A549 (cell line): ENCODE results near the gene MYO1H. TPM values are rescaled to one million over a fixed set of nuclear protein-coding genes. Genes with fewer than 3 reads are reported as not detected.
A peak's percentile ranks its signal among the peaks of the same experiment; 100 is the strongest.

Experiments used
- ATAC-seq, 2 experiments: fragments of 200-7000 bp in 1 of 2; fragments of >200 bp in 1 of 2; cut with Nextera tagmentation in 1 of 2; cut with Tn5 transposase in 1 of 2; 3 replicates each; pipeline versions ENCODE4 v1.8.0 to v1.9.1; 2018 to 2020; ENCODE audit warnings: mild to moderate bottlenecking in 1 of 2, moderate library complexity in 1 of 2
- CTCF ChIA-PET: fragments of 300-600 bp; sonication (Branson Sonifier 250); formaldehyde crosslinking; extraction: SDS; loops from one replicate; lab custom pipeline; 2021; ENCODE audit warnings: antibody characterized with exemption, inconsistent platforms; lab: Yijun Ruan, JAX
- POLR2A ChIA-PET: fragments of 350-600 bp; formaldehyde crosslinking; extraction: SDS; loops from one replicate; lab custom pipeline; 2021; ENCODE audit warnings: antibody characterized with exemption, inconsistent platforms; lab: Yijun Ruan, JAX
- DNase-seq, 2 experiments: peaks; one replicate each; pipeline versions ENCODE4 v3.0.0 to v3.0.0-alpha.2; 2011 to 2016; ENCODE audit warnings: low read depth in 1 of 2, low spot score in 1 of 2
- FAIRE-seq: peaks from 2 replicates; lab custom pipeline; 2011; peaks lifted over from hg19 to GRCh38; lab: Jason Lieb, UNC
- H3K27ac ChIP-seq, 2 experiments: fragments of >200 bp; sonication (Bioruptor Twin); formaldehyde crosslinking; 3 replicates each; pipeline ENCODE4 v1.5.1; 2016 to 2017
- H3K4me1 ChIP-seq: fragments of >200 bp; sonication (Bioruptor Twin); formaldehyde crosslinking; 3 replicates; pipeline ENCODE4 v1.6.1; 2016
- H3K4me2 ChIP-seq: fragments of >200 bp; sonication (Bioruptor Twin); formaldehyde crosslinking; 3 replicates; pipeline ENCODE4 v1.6.1; 2016
- H3K4me3 ChIP-seq: fragments of >200 bp; sonication (Bioruptor Twin); formaldehyde crosslinking; 3 replicates; pipeline ENCODE4 v1.5.1; 2016
- H3K9me3 ChIP-seq: fragments of >200 bp; sonication (Bioruptor Twin); formaldehyde crosslinking; 3 replicates; pipeline ENCODE4 v1.6.1; 2016
- CEBPB ChIP-seq, 2 experiments: fragments of >200 bp in 1 of 2; sonication (Bioruptor Twin) in 1 of 2; formaldehyde crosslinking in 1 of 2; IDR thresholded peaks; 2 replicates each; pipeline ENCODE4 v1.6.1; 2012 to 2016
- EHMT2 ChIP-seq: fragments of 200-600 bp; sonication (generic); IDR thresholded peaks from 2 replicates; pipeline ENCODE4 v1.6.1; 2016; ENCODE audit warnings: antibody characterized with exemption, low read depth, mild to moderate bottlenecking, moderate library complexity
- EP300 ChIP-seq, 2 experiments: fragments of >200 bp; sonication (Bioruptor Twin); formaldehyde crosslinking; IDR thresholded peaks; 2 replicates in 1 of 2; 3 replicates in 1 of 2; pipeline ENCODE4 v1.6.1; 2016 to 2017
- ESRRA ChIP-seq: fragments of 150-350 bp; IDR thresholded peaks from 2 replicates; pipeline ENCODE4 v1.6.1; 2014; ENCODE audit warnings: mild to moderate bottlenecking, low read length, borderline replicate concordance
- HDAC2 ChIP-seq: fragments of 200-600 bp; sonication (generic); IDR thresholded peaks from 2 replicates; pipeline ENCODE4 v1.6.1; 2016
- HOXB5 ChIP-seq: fragments of 250-450 bp; sonication (Bioruptor Pico); IDR thresholded peaks from 2 replicates; pipeline ENCODE4 v1.5.0; 2020; ENCODE audit warnings: mild to moderate bottlenecking, moderate library complexity
- KDM1A ChIP-seq: fragments of 200-600 bp; sonication (generic); IDR thresholded peaks from 2 replicates; pipeline ENCODE4 v1.6.1; 2016; ENCODE audit warnings: low read depth, mild to moderate bottlenecking
- MAFK ChIP-seq: fragments of 450-650 bp; IDR thresholded peaks from 2 replicates; pipeline ENCODE4 v1.6.1; 2014; ENCODE audit not compliant: partially characterized antibody
- MAZ ChIP-seq: fragments of 150-350 bp; IDR thresholded peaks from 2 replicates; pipeline ENCODE4 v1.6.1; 2014; ENCODE audit warnings: antibody characterized with exemption, low read depth, low read length, borderline replicate concordance
- MYC ChIP-seq: IDR thresholded peaks from 2 replicates; pipeline ENCODE4 v1.6.1; 2012; ENCODE audit warnings: mild to moderate bottlenecking, inconsistent platforms, low read length, improper control_type of control experiment, borderline replicate concordance
- NFE2L2 ChIP-seq: fragments of 150-350 bp; conservative IDR thresholded peaks from 2 replicates; pipeline ENCODE4 v1.6.1; 2014; ENCODE audit warnings: low read length
- NR3C1 ChIP-seq: fragments of >200 bp; sonication (Bioruptor Twin); formaldehyde crosslinking; IDR thresholded peaks from 3 replicates; pipeline ENCODE4 v1.6.1; 2017
- PHF8 ChIP-seq: fragments of 200-600 bp; sonication (generic); IDR thresholded peaks from 2 replicates; pipeline ENCODE4 v1.6.1; 2016; ENCODE audit warnings: low read depth, mild to moderate bottlenecking, antibody characterized with exemption, moderate library complexity, borderline replicate concordance
- POLR2A ChIP-seq: IDR thresholded peaks from 2 replicates; pipeline ENCODE4 v1.6.1; 2012; ENCODE audit warnings: mild to moderate bottlenecking, low read length
- RAD21 ChIP-seq, 2 experiments: fragments of >200 bp in 1 of 2; sonication (Bioruptor Twin) in 1 of 2; formaldehyde crosslinking in 1 of 2; IDR thresholded peaks in 1 of 2; conservative IDR thresholded peaks in 1 of 2; 2 replicates in 1 of 2; 3 replicates in 1 of 2; pipeline ENCODE4 v1.6.1; 2012 to 2018; ENCODE audit warnings: inconsistent platforms in 1 of 2
- RARB ChIP-seq: fragments of 250-450 bp; sonication (Bioruptor Pico); IDR thresholded peaks from 2 replicates; pipeline ENCODE4 v1.8.0; 2021; ENCODE audit warnings: mild to moderate bottlenecking, moderate library complexity
- SMC3 ChIP-seq: fragments of >200 bp; sonication (Bioruptor Twin); formaldehyde crosslinking; IDR thresholded peaks from 3 replicates; pipeline ENCODE4 v1.6.1; 2018; ENCODE audit warnings: inconsistent platforms
- WGBS: methylation state at CpG from one replicate; pipeline ENCODE4 v1.1.6; 2017; ENCODE audit errors: missing lambda C conversion rate; 5-methylcytosine and 5-hydroxymethylcytosine counted together
- polyA plus RNA-seq, 4 experiments: library from polyadenylated mRNA; depleted of rRNA in 3 of 4; stranded (reverse); fragments of >200 nt; fragmentation: RNase III in 1 of 4; extraction: RNeasy Plus Mini Kit Qiagen cat#74134 plus additional on column Dnase treatment in 1 of 4; gene quantifications; 2 replicates in 3 of 4; 3 replicates in 1 of 4; pipeline ENCODE4 v1.2.3, GENCODE V29; 2011 to 2017
- TF ChIP-seq, protein P1 (sequence below): fragments of 450-650 bp; IDR thresholded peaks from 2 replicates; pipeline ENCODE4 v1.6.1; 2014; ENCODE audit warnings: antibody characterized with exemption
- TF ChIP-seq, protein P2 (sequence below): IDR thresholded peaks from 2 replicates; pipeline ENCODE4 v1.6.1; 2012
- TF ChIP-seq, protein P3 (sequence below): fragments of 250-450 bp; sonication (Bioruptor Pico); IDR thresholded peaks from 2 replicates; pipeline ENCODE4 v1.5.0; 2021; ENCODE audit warnings: mild to moderate bottlenecking, moderate library complexity, borderline replicate concordance
- TF ChIP-seq, protein P4 (sequence below): IDR thresholded peaks from 2 replicates; pipeline ENCODE4 v1.6.1; 2012; ENCODE audit warnings: low read depth, borderline replicate concordance
- TF ChIP-seq, protein P5 (sequence below): fragments of 200-600 bp; sonication (generic); IDR thresholded peaks from 2 replicates; pipeline ENCODE4 v1.6.1; 2016; ENCODE audit warnings: antibody characterized with exemption, mild to moderate bottlenecking, moderate library complexity

The MYO1H gene
- polyA plus RNA-seq, 2 of the 4 experiments (the other 2 are of a cell fraction): not detected

DNA sequence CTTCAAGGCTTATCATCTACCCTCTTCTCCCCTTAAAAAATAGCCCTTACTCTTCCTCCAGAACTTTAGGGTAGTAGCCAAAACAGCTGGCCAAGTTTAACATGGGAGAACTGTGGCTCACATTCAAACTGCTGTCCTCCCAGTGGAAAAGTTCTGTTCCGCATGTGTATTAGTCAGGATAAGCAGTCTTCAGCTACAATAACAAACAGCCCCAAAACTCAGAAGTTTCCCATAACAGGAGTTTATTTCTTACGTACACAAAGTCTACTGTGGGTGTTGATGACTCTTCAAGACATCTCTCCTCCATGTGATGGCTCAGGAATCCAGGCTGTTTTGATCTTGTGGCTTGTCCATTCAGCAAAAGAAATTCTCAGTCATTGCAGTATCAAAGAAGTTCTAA is 35.5 kb downstream of the MYO1H start:
- Histone ChIP-seq H3K27ac (no peak overlapping the region), H3K9me3 (peaks cover 2% of the 10 kb centered on the region; the same call in 1 of the 3 replicates), H3K4me2 (no peak overlapping the region), H3K4me3 (no peak overlapping the region), H3K4me1 (peaks cover 8% of the 10 kb centered on the region; the same call in 2 of the 3 replicates)
- ChIA-PET CTCF (interaction anchor here (0.9 to 4.2 kb wide), 5 partner anchors 11 to 270 kb away, joined by 3 to 58 read pairs (median 6); no protein-coding TSS in a partner anchor), POLR2A (no interaction called here)
- TF ChIP-seq NR3C1 (no peak), EP300 (IDR thresholded peaks at IDR 0.05) (no peak), NFE2L2 (no peak), SMC3 (no peak), MYC (no peak), POLR2A (no peak), KDM1A (no peak), MAZ (no peak), PHF8 (no peak), HOXB5 (CRISPR knock-in tag) (no peak), EHMT2 (no peak), RARB (CRISPR knock-in tag) (no peak)
- TF ChIP-seq, protein P1, sequence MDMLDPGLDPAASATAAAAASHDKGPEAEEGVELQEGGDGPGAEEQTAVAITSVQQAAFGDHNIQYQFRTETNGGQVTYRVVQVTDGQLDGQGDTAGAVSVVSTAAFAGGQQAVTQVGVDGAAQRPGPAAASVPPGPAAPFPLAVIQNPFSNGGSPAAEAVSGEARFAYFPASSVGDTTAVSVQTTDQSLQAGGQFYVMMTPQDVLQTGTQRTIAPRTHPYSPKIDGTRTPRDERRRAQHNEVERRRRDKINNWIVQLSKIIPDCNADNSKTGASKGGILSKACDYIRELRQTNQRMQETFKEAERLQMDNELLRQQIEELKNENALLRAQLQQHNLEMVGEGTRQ: no peak
- TF ChIP-seq, protein P2, sequence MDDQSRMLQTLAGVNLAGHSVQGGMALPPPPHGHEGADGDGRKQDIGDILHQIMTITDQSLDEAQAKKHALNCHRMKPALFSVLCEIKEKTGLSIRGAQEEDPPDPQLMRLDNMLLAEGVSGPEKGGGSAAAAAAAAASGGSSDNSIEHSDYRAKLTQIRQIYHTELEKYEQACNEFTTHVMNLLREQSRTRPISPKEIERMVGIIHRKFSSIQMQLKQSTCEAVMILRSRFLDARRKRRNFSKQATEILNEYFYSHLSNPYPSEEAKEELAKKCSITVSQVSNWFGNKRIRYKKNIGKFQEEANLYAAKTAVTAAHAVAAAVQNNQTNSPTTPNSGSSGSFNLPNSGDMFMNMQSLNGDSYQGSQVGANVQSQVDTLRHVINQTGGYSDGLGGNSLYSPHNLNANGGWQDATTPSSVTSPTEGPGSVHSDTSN: no peak
- TF ChIP-seq, protein P3, sequence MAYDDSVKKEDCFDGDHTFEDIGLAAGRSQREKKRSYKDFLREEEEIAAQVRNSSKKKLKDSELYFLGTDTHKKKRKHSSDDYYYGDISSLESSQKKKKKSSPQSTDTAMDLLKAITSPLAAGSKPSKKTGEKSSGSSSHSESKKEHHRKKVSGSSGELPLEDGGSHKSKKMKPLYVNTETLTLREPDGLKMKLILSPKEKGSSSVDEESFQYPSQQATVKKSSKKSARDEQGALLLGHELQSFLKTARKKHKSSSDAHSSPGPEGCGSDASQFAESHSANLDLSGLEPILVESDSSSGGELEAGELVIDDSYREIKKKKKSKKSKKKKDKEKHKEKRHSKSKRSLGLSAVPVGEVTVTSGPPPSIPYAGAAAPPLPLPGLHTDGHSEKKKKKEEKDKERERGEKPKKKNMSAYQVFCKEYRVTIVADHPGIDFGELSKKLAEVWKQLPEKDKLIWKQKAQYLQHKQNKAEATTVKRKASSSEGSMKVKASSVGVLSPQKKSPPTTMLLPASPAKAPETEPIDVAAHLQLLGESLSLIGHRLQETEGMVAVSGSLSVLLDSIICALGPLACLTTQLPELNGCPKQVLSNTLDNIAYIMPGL (CRISPR knock-in tag): no peak
- ATAC-seq (no peak), DNase-seq (no peak), FAIRE-seq (no peak)
- WGBS: 71% methylated on average over 2 of the region's 2 CpGs

DNA sequence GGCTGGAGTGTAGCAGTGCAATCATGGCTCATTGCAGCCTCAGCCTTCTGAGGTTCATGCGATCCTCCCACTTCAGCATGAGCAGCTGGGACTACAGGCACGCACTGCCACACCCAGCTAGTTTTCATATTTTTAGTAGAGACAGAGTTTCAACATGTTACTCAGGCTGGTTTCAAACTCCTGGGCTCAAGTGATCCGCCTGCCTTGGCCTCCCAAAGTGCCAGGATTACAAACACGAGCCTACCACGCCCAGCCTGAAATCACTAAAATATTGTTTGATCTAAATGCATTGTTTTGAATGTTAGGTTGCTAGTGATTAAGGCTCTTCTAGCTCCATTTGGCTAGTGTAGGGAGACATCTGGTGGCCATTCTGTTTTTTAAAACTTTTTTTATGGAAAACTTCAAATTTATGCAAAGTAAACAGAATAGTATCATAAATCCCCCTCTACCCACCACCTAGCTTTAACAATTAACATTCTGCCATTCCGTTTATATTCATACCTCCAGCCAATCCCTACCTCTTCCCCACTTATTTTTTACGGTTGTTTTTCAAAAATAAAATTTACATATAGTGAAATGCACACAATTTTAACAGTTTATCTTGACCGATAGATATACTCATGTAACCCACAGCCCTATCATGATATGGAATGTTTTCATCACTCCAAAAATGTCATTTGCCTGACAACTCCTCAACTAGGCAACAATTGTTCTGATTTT is 37.8 kb downstream of the MYO1H start:
- H3K9me3 ChIP-seq: peaks cover 2% of the 10 kb centered on the region; the same call in 1 of the 3 replicates
- H3K4me1 ChIP-seq: peaks cover 8% of the 10 kb centered on the region; the same call in 2 of the 3 replicates
- ATAC-seq (peak; percentile 74 to 80), DNase-seq (peak; percentile 51 to 64), FAIRE-seq (no peak)
- 9% methylated on average over 8 of the region's 8 CpGs for WGBS
- peak overlapping the region; percentile 72 for H3K4me2 ChIP-seq
- POLR2A ChIA-PET: interaction anchor here (1.0 to 1.2 kb wide), 4 partner anchors 13 to 274 kb away, joined by 4 to 9 read pairs (median 5); no protein-coding TSS in a partner anchor
- no peak overlapping the region for H3K4me3 ChIP-seq
- CTCF ChIA-PET: interaction anchor here (0.6 to 4.2 kb wide), 50 partner anchors 9 to 821 kb away, joined by 3 to 58 read pairs (median 4); partner anchors contain the start of genes ACACB, MYO1H and UNG
- peak overlapping the region; percentile 46 to 47; a peak in 1 of 6 replicates for H3K27ac ChIP-seq
- TF ChIP-seq, protein P2: no peak
- TF ChIP-seq SMC3: peak; percentile 88
- no peak for TF ChIP-seq HDAC2
- no peak for TF ChIP-seq EHMT2
- TF ChIP-seq CEBPB (IDR thresholded peaks at IDR 0.05): no peak
- TF ChIP-seq MAFK: peak; percentile 75
- TF ChIP-seq RARB (CRISPR knock-in tag): no peak
- TF ChIP-seq RAD21 (conservative IDR thresholded peaks at IDR 0.05 in 1 of 2, IDR thresholded peaks at IDR 0.05 in 1 of 2): peak; percentile 94 to 97
- TF ChIP-seq, protein P4, sequence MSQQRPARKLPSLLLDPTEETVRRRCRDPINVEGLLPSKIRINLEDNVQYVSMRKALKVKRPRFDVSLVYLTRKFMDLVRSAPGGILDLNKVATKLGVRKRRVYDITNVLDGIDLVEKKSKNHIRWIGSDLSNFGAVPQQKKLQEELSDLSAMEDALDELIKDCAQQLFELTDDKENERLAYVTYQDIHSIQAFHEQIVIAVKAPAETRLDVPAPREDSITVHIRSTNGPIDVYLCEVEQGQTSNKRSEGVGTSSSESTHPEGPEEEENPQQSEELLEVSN: no peak
- no peak for TF ChIP-seq POLR2A
- TF ChIP-seq KDM1A: no peak
- no peak for TF ChIP-seq NFE2L2
- TF ChIP-seq PHF8: no peak
- TF ChIP-seq, protein P5, sequence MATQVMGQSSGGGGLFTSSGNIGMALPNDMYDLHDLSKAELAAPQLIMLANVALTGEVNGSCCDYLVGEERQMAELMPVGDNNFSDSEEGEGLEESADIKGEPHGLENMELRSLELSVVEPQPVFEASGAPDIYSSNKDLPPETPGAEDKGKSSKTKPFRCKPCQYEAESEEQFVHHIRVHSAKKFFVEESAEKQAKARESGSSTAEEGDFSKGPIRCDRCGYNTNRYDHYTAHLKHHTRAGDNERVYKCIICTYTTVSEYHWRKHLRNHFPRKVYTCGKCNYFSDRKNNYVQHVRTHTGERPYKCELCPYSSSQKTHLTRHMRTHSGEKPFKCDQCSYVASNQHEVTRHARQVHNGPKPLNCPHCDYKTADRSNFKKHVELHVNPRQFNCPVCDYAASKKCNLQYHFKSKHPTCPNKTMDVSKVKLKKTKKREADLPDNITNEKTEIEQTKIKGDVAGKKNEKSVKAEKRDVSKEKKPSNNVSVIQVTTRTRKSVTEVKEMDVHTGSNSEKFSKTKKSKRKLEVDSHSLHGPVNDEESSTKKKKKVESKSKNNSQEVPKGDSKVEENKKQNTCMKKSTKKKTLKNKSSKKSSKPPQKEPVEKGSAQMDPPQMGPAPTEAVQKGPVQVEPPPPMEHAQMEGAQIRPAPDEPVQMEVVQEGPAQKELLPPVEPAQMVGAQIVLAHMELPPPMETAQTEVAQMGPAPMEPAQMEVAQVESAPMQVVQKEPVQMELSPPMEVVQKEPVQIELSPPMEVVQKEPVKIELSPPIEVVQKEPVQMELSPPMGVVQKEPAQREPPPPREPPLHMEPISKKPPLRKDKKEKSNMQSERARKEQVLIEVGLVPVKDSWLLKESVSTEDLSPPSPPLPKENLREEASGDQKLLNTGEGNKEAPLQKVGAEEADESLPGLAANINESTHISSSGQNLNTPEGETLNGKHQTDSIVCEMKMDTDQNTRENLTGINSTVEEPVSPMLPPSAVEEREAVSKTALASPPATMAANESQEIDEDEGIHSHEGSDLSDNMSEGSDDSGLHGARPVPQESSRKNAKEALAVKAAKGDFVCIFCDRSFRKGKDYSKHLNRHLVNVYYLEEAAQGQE: no peak
- no peak for TF ChIP-seq ESRRA
